Right renal cortex interstitium (tissue), 3 donors: ENCODE results near the gene RBCK1. TPM values are rescaled to one million over a fixed set of nuclear protein-coding genes. Genes with fewer than 3 reads are reported as not detected.

Experiments
- polyA plus RNA-seq, 3 donors: library from polyadenylated mRNA; unstranded; fragments of 120-200 nt; gene quantifications; one replicate each; pipeline ENCODE4 v1.2.1, GENCODE V29; 2013; ENCODE audit not compliant: insufficient read length in 3 of 3

RBCK1 gene
- polyA plus RNA-seq, 3 donors, result 68.3 to 74.2 (median 70.9) TPM

Other genes starting within 250 kb of the RBCK1 start
- gene DEFB128, start 218.6 kb upstream of the RBCK1 start, polyA plus RNA-seq, result not detected
- gene DEFB129, start 181.0 kb upstream of the RBCK1 start, polyA plus RNA-seq, result not detected
- not detected for gene DEFB132, start 150.6 kb upstream of the RBCK1 start, polyA plus RNA-seq
- 10 to 100 TPM; 29.4 to 37.0 (median 36.5) TPM for gene C20orf96, start 117.5 kb upstream of the RBCK1 start, polyA plus RNA-seq
- gene ZCCHC3, start 110.7 kb upstream of the RBCK1 start, polyA plus RNA-seq, result 10 to 100 TPM; 49.6 to 53.7 (median 52.7) TPM
- 10 to 100 TPM; 25.7 to 29.0 (median 27.4) TPM for gene SOX12, start 82.7 kb upstream of the RBCK1 start, polyA plus RNA-seq
- gene NRSN2, start 61.2 kb upstream of the RBCK1 start, polyA plus RNA-seq, result 10 to 100 TPM; 45.7 to 51.3 (median 46.0) TPM
- 1 to 10 TPM; 3.5 to 4.3 (median 3.7) TPM for gene TRIB3, start 27.5 kb upstream of the RBCK1 start, polyA plus RNA-seq
- 10 to 100 TPM; 32.9 to 35.5 (median 32.9) TPM for gene TBC1D20, start 54.2 kb downstream of the RBCK1 start, polyA plus RNA-seq
- gene CSNK2A1, start 135.5 kb downstream of the RBCK1 start, polyA plus RNA-seq, result 100 to 1,000 TPM; 132 to 138 (median 137) TPM
- 1 to 10 TPM in 2 of 3 donors, under 1 TPM in 1; 0.74 to 1.5 (median 1.3) TPM for gene TCF15, start 202.0 kb downstream of the RBCK1 start, polyA plus RNA-seq
- gene SRXN1, start 244.9 kb downstream of the RBCK1 start, polyA plus RNA-seq, result 10 to 100 TPM; 13.2 to 14.4 (median 14.0) TPM